ENCODE data around the gene ATXN1L. TPM values are rescaled to one million over a fixed set of nuclear protein-coding genes. Genes with fewer than 3 reads are reported as not detected.

The ATXN1L gene
- total and polyA plus RNA-seq, 12 donors = 6.0 to 24.2 (median 18.0) TPM

- Histone ChIP-seq H3K27ac (peak overlapping the region in 9 of 10 donors; percentile 94 to 100 (median 97)), H3K4me1 (peaks cover 6 to 37% (median 34%) of the 10 kb centered on the region in 9 donors), H3K27me3 (no peaks in the 10 kb centered on the region), H3K4me3 (peak overlapping the region in 9 of 10 donors; percentile 77 to 97 (median 86)), H3K9me3 (no peaks in the 10 kb centered on the region), H3K36me3 (peaks cover 0 to 10% (median 0%) of the 10 kb centered on the region in 9 donors)
- intact Hi-C loops (cut with DNase I) = loop anchor here in 5 of 10 donors (2.0 to 10.0 kb wide), 3 partner anchors 85 to 172 kb away; partner anchors contain the start of genes AP1G1 (in 4 of the 5) and PHLPP2 (in 1 of the 5)
- DNase-seq (no peak), ATAC-seq (no peak)
- no peak for TF ChIP-seq CTCF (IDR thresholded peaks at IDR 0.05)
- WGBS, 2 donors = 44 to 49% methylated on average over 7 of the region's 7 CpGs
Measured at GRCh38 chr16:71893888-71894228, 48.1 kb downstream of the ATXN1L start.

GRCh38 chr16:71894229-71894920 lies 48.6 kb downstream of the ATXN1L start:
- Histone ChIP-seq H3K9me3 (no peaks in the 10 kb centered on the region), H3K27me3 (no peaks in the 10 kb centered on the region), H3K4me1 (peaks cover 6 to 42% (median 39%) of the 10 kb centered on the region in 9 donors), H3K27ac (peak overlapping the region; percentile 88 to 100 (median 96)), H3K4me3 (peak overlapping the region; percentile 77 to 97 (median 87)), H3K36me3 (peaks cover 0 to 10% (median 0%) of the 10 kb centered on the region in 9 donors)
- intact Hi-C loops (cut with DNase I) = loop anchor here in 5 of 10 donors (2.0 to 10.0 kb wide), 3 partner anchors 86 to 172 kb away; partner anchors contain the start of genes AP1G1 (in 4 of the 5) and PHLPP2 (in 1 of the 5)
- DNase-seq (peak in 1 of 2 donors; percentile 49), ATAC-seq (peak; percentile 5 to 63 (median 32))
- peak in 4 of 9 donors; percentile 18 to 39 (median 34) for TF ChIP-seq CTCF (IDR thresholded peaks at IDR 0.05)
- WGBS, 2 donors = 0% methylated on average over 31 of the region's 31 CpGs

- Histone ChIP-seq H3K4me3 (peak within 1 kb of the TSS; percentile 77 to 97 (median 87)), H3K27ac (peak within 1 kb of the TSS; percentile 88 to 100 (median 96)), H3K36me3 (peaks cover 0 to 10% (median 0%) of the 10 kb centered on the region in 9 donors), H3K27me3 (no peaks in the 10 kb centered on the region), H3K4me1 (peaks cover 6 to 49% (median 46%) of the 10 kb centered on the region in 9 donors), H3K9me3 (no peaks in the 10 kb centered on the region)
- ATAC-seq (peak; percentile 96 to 98 (median 98)), DNase-seq (peak; percentile 98 to 99)
- intact Hi-C loops (cut with DNase I) = loop anchor here in 7 of 10 donors (1.0 to 10.0 kb wide), 7 partner anchors 37 to 173 kb away; partner anchors contain the start of genes AP1G1 (in 5 of the 7) and PHLPP2 (in 1 of the 7)
- TF ChIP-seq CTCF (IDR thresholded peaks at IDR 0.05) = peak in 2 of 9 donors; percentile 15 to 19
- 0 to 1% methylated on average over 61 to 67 of the region's 67 CpGs for WGBS, 2 donors
Measured at GRCh38 chr16:71894921-71895678, 49.3 kb downstream of the ATXN1L start, which contains the start of gene IST1. Gene IST1 (plus strand): TSS chr16:71895531. CDS start chr16:71915641, 20,110 bp downstream.

Measured in heart right ventricle (tissue), 16 donors.